Transverse colon (tissue), 4 donors: Measurements from ENCODE around the gene INAVA. TPM values are rescaled to one million over a fixed set of nuclear protein-coding genes. Genes with fewer than 3 reads are reported as not detected.
A peak's percentile ranks its signal among the peaks of the same experiment; 100 is the strongest.

ENCODE experiments used
- DNase-seq: peaks from one replicate; pipeline ENCODE4 v3.0.0-alpha.2; 2019
- H3K27ac ChIP-seq, 4 donors: fragments of 200-600 bp; sonication (generic); 2 replicates each; pipeline ENCODE4 v1.5.1; 2016 to 2018; ENCODE audit warnings: inconsistent platforms in 4 of 4
- H3K27me3 ChIP-seq: fragments of 200-600 bp; sonication (generic); 2 replicates; pipeline ENCODE4 v1.5.1; 2017; ENCODE audit warnings: inconsistent platforms
- H3K36me3 ChIP-seq, 4 donors: fragments of 200-600 bp; sonication (generic); 2 replicates each; pipeline ENCODE4 v1.5.1; 2017 to 2019; ENCODE audit warnings: inconsistent platforms in 4 of 4
- H3K4me1 ChIP-seq, 4 donors: fragments of 200-600 bp; sonication (generic); 2 replicates each; pipeline ENCODE4 v1.5.1; 2017 to 2020; ENCODE audit warnings: inconsistent platforms in 4 of 4
- H3K4me3 ChIP-seq, 4 donors: fragments of 200-600 bp; sonication (generic); 1 replicate in 1 of 4; 2 replicates in 3 of 4; pipeline versions ENCODE4 v1.5.1 to v1.6.1; 2017 to 2019; ENCODE audit warnings: inconsistent platforms in 4 of 4
- H3K9me3 ChIP-seq, 2 donors: fragments of 200-600 bp; sonication (generic); 2 replicates each; pipeline ENCODE4 v1.5.1; 2017 to 2019; ENCODE audit warnings: inconsistent platforms in 2 of 2
- CTCF ChIP-seq, 5 experiments: fragments of 200-600 bp in 3 of 5; fragments of 450-650 bp in 2 of 5; sonication (generic) in 3 of 5; IDR thresholded peaks; 1 replicate in 2 of 5; 2 replicates in 3 of 5; pipeline ENCODE4 v1.5.1; 2016 to 2017; ENCODE audit warnings: antibody characterized with exemption in 5 of 5, inconsistent platforms in 3 of 5, mild to moderate bottlenecking in 2 of 5, moderate library complexity in 1 of 5
- EP300 ChIP-seq: sonication (generic); formaldehyde crosslinking; IDR thresholded peaks from one replicate; pipeline ENCODE4 v1.6.1; 2017; ENCODE audit warnings: antibody characterized with exemption, low read depth
- POLR2A ChIP-seq: fragments of 450-650 bp; IDR thresholded peaks from one replicate; pipeline ENCODE4 v1.6.1; 2016; ENCODE audit warnings: antibody characterized with exemption, mild to moderate bottlenecking, moderate library complexity
- POLR2AphosphoS5 ChIP-seq, 3 donors: sonication (generic); formaldehyde crosslinking; IDR thresholded peaks; one replicate each; pipeline ENCODE4 v1.6.1; 2016; ENCODE audit warnings: antibody characterized with exemption in 3 of 3
- WGBS, 2 donors: methylation state at CpG; one replicate each; pipeline ENCODE4 v1.1.5; 2018; ENCODE audit warnings: low coverage in 1 of 2; 5-methylcytosine and 5-hydroxymethylcytosine counted together
- in situ Hi-C, 4 donors: fragments of 200-750 bp; cut with MboI; loops; one replicate each; pipeline versions ENCODE4 v1.15.0 to v1.15.1; 2017; ENCODE audit warnings: low sequenced_read_pairs in 3 of 4, low pct_ligation_motif_present in 1 of 4, low pct_unique_long_range_greater_than_20kb in 1 of 4
- intact Hi-C: fragments of 100-400 bp; cut with DNase I; formaldehyde crosslinking; loops from one replicate; pipeline ENCODE4 v1.15.1; 2023; ENCODE audit warnings: low total_unique reads
- total RNA-seq, 4 donors: library from RNA; depleted of rRNA; stranded (reverse); fragments of >200 nt; gene quantifications; one replicate each; pipeline ENCODE4 v1.1.0, GENCODE V29; 2016

Gene INAVA
- total RNA-seq, 4 donors from 2014 or later = 139 to 609 (median 265) TPM

GRCh38 chr1:200899451-200899915 lies 4.8 kb downstream of the INAVA start:
- peaks cover 0 to 9% (median 0%) of the 10 kb centered on the region in 4 donors for H3K36me3 ChIP-seq
- TF ChIP-seq POLR2A = no peak
- TF ChIP-seq CTCF (IDR thresholded peaks at IDR 0.05) = no peak
- no peak for TF ChIP-seq EP300
- TF ChIP-seq POLR2AphosphoS5 (IDR thresholded peaks at IDR 0.05) = no peak
- no peak overlapping the region for H3K4me3 ChIP-seq
- no peak for DNase-seq
- intact Hi-C loops (no loop called here), in situ Hi-C loops (loop anchor here in 1 of 4 donors (10.0 kb wide), 1 partner anchor 135 kb away; no protein-coding TSS in a partner anchor)
- H3K27me3 ChIP-seq = no peaks in the 10 kb centered on the region
- H3K27ac ChIP-seq = no peak overlapping the region
- 90% methylated on average over 10 of the region's 10 CpGs; no CpG with 5 or more reads in 1 of the 2 donors for WGBS, 2 donors
- H3K4me1 ChIP-seq = peaks cover 0 to 64% (median 33%) of the 10 kb centered on the region in 4 donors
- H3K9me3 ChIP-seq = no peaks in the 10 kb centered on the region

DNA sequence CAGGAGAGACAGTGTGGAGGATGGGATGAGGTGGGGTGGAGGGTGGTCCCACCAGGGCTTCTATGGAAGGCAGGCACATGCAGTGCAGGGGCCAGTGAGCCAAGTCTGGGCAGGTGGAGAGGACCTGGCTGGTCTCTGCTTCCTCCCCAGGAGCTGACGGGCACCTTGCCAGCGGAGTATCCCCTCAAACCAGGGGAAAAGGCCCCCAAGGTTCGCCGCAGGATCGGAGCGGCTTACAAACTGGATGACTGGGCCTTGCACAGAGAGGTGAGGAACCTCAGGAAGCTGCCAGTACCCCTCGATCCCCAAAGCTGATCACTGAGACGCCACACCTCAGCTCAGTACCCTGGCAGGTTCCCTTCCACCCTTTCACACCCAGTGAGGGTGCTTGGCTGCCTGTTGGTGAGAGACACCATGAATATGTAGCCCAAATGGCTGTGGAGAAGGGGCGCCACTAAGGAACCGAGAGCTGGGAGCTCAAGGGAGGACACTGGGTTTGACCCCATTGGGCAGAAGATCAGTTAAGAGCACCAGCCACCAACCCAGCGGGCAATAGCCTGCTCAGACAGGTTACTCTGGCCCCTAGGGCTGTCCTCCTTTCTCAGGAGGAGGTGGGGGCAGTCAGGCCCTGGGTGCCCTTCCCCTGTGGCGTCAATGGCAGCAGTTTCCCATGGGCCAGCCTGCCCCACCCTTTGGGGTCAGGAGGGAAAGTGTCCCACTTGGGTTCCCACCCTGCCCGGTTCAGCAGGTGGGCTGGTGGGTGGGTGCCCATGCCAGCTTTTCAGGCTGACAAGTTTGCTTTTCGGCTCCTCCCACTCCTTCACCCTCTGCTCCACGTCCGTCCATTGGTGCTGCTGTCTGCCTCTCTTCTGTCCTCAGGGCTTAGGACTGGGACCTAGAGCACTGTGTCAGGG lies 5.5 kb downstream of the INAVA start:
- WGBS, 2 donors = 87 to 93% methylated on average over 3 to 16 of the region's 16 CpGs
- Histone ChIP-seq H3K27ac (peak overlapping the region in 1 of 4 donors; percentile 4), H3K4me1 (peaks cover 0 to 71% (median 37%) of the 10 kb centered on the region in 4 donors), H3K4me3 (no peak overlapping the region), H3K27me3 (no peaks in the 10 kb centered on the region), H3K36me3 (peaks cover 0 to 9% (median 0%) of the 10 kb centered on the region in 4 donors), H3K9me3 (no peaks in the 10 kb centered on the region)
- intact Hi-C loops (no loop called here), in situ Hi-C loops (loop anchor here in 1 of 4 donors (10.0 kb wide), 1 partner anchor 135 kb away; no protein-coding TSS in a partner anchor)
- TF ChIP-seq CTCF (IDR thresholded peaks at IDR 0.05) (no peak), EP300 (no peak), POLR2A (peak; percentile 43), POLR2AphosphoS5 (IDR thresholded peaks at IDR 0.05) (peak in 2 of 3 donors; percentile 11 to 31)
- DNase-seq = no peak

GRCh38 chr1:200900877-200901276 lies 6.2 kb downstream of the INAVA start:
- intact Hi-C loops = no loop called here
- H3K27ac ChIP-seq = no peak overlapping the region

More at GRCh38 chr1:200900877-200901276, 6.2 kb downstream of the INAVA start:
- no peak for TF ChIP-seq POLR2A
- no peak for TF ChIP-seq CTCF (IDR thresholded peaks at IDR 0.05)
- TF ChIP-seq EP300 = no peak
- peak in 1 of 3 donors; percentile 2 for TF ChIP-seq POLR2AphosphoS5 (IDR thresholded peaks at IDR 0.05)
- in situ Hi-C loops = no loop called here
- no peak for DNase-seq
- WGBS, 2 donors = 90% methylated on average over 17 of the region's 17 CpGs; no CpG with 5 or more reads in 1 of the 2 donors
- Histone ChIP-seq H3K9me3 (no peaks in the 10 kb centered on the region), H3K36me3 (peaks cover 0 to 9% (median 0%) of the 10 kb centered on the region in 4 donors), H3K4me1 (peaks cover 0 to 78% (median 42%) of the 10 kb centered on the region in 4 donors), H3K27me3 (no peaks in the 10 kb centered on the region), H3K4me3 (no peak overlapping the region)
